GM11168 (cell line): Measurements from ENCODE around the gene ARL5C.

Source experiments
- in situ Hi-C: fragments of 300-500 bp; cut with MboI; formaldehyde crosslinking; loops from one replicate; pipeline ENCODE4 v1.12.0; 2022; ENCODE audit warnings: low sequenced_read_pairs; ENCODE audit not compliant: unreplicated experiment

The ARL5C gene

GRCh38 chr17:39194985-39195524 lies 29.1 kb upstream of the ARL5C start:
- in situ Hi-C loops, result no loop called here

GRCh38 chr17:39194089-39194984 lies 28.4 kb upstream of the ARL5C start:
- in situ Hi-C loops, result no loop called here

GRCh38 chr17:39193346-39193745 lies 27.4 kb upstream of the ARL5C start:
- in situ Hi-C loops, result no loop called here

- in situ Hi-C loops, result no loop called here
Measured at GRCh38 chr17:39192901-39193300, 26.9 kb upstream of the ARL5C start.

GRCh38 chr17:39191750-39192510 lies 26.0 kb upstream of the ARL5C start:
- in situ Hi-C loops, result no loop called here

- in situ Hi-C loops, result no loop called here
Measured at GRCh38 chr17:39187152-39187830, 21.3 kb upstream of the ARL5C start.

GRCh38 chr17:39186481-39187002 lies 20.6 kb upstream of the ARL5C start:
- in situ Hi-C loops, result no loop called here

- in situ Hi-C loops, result no loop called here
Measured at GRCh38 chr17:39183720-39184119, 17.8 kb upstream of the ARL5C start.

GRCh38 chr17:39183045-39183444 lies 17.1 kb upstream of the ARL5C start:
- in situ Hi-C loops, result no loop called here

GRCh38 chr17:39181303-39181702 lies 15.3 kb upstream of the ARL5C start:
- in situ Hi-C loops, result no loop called here

- in situ Hi-C loops, result no loop called here
Measured at GRCh38 chr17:39178536-39178935, 12.6 kb upstream of the ARL5C start.

GRCh38 chr17:39177256-39177655 lies 11.3 kb upstream of the ARL5C start:
- in situ Hi-C loops, result no loop called here

- in situ Hi-C loops, result no loop called here
Measured at GRCh38 chr17:39175695-39176093, 9.7 kb upstream of the ARL5C start.

- in situ Hi-C loops, result no loop called here
Measured at GRCh38 chr17:39174920-39175694, 9.1 kb upstream of the ARL5C start.

- in situ Hi-C loops, result no loop called here
Measured at GRCh38 chr17:39173526-39174274, 7.7 kb upstream of the ARL5C start.

GRCh38 chr17:39173080-39173479 lies 7.1 kb upstream of the ARL5C start:
- in situ Hi-C loops, result no loop called here

- in situ Hi-C loops, result no loop called here
Measured at GRCh38 chr17:39171933-39172332, 6.0 kb upstream of the ARL5C start.

GRCh38 chr17:39170558-39170957 lies 4.6 kb upstream of the ARL5C start:
- in situ Hi-C loops, result no loop called here

GRCh38 chr17:39170109-39170508 lies 4.1 kb upstream of the ARL5C start:
- in situ Hi-C loops, result no loop called here
